Endothelial cell of umbilical vein (primary cell): Measurements from ENCODE around the gene C2CD4B. TPM values are rescaled to one million over a fixed set of nuclear protein-coding genes. Genes with fewer than 3 reads are reported as not detected.

Experiments used
- BruUV-seq: library from RNA; stranded (reverse); fragments of 400-500 nt; replicated peaks from 2 replicates; lab custom pipeline; 2021; lab: Mats Ljungman, UMichigan
- CTCF ChIA-PET: fragments of 300-600, 350-600 bp; sonication (Branson Sonifier 250); formaldehyde crosslinking; loops from one replicate; lab custom pipeline; 2021; ENCODE audit warnings: antibody characterized with exemption, inconsistent platforms; lab: Charles Lee
- POLR2A ChIA-PET: fragments of 300-600, 350-600 bp; sonication (Branson Sonifier 250); formaldehyde crosslinking; loops from one replicate; lab custom pipeline; 2021; ENCODE audit warnings: antibody characterized with exemption, inconsistent platforms; lab: Charles Lee
- DNase-seq: peaks from one replicate; pipeline ENCODE4 v3.0.0-alpha.2; 2011; ENCODE audit warnings: low read depth, low spot score
- FAIRE-seq: peaks from 2 replicates; lab custom pipeline; 2011; peaks lifted over from hg19 to GRCh38; lab: Jason Lieb, UNC
- H2AFZ ChIP-seq: 2 replicates; pipeline ENCODE4 v1.6.0; 2012; ENCODE audit warnings: low read depth, low read length, control low read depth, inconsistent platforms
- H3K27ac ChIP-seq: 2 replicates; pipeline ENCODE4 v1.5.1; 2011; ENCODE audit warnings: low read depth, mild to moderate bottlenecking, control low read depth, low read length, moderate library complexity; ENCODE audit not compliant: insufficient read depth
- H3K27me3 ChIP-seq, 2 experiments: 2 replicates each; pipeline versions ENCODE4 v1.6.0 to v1.6.1; 2011; ENCODE audit warnings: low read length in 2 of 2, mixed read lengths in 1 of 2; ENCODE audit not compliant: control insufficient read depth in 2 of 2, insufficient read depth in 2 of 2
- H3K36me3 ChIP-seq, 2 experiments: 2 replicates in 1 of 2; 3 replicates in 1 of 2; pipeline ENCODE4 v1.5.1; 2011; ENCODE audit warnings: low read length in 2 of 2, mild to moderate bottlenecking in 1 of 2, moderate library complexity in 1 of 2; ENCODE audit not compliant: control insufficient read depth in 2 of 2, insufficient read depth in 2 of 2; ENCODE audit errors: extremely low read depth in 1 of 2
- H3K4me1 ChIP-seq: 3 replicates; pipeline ENCODE4 v1.5.1; 2011; ENCODE audit warnings: mild to moderate bottlenecking, low read length; ENCODE audit not compliant: control insufficient read depth, insufficient read depth; ENCODE audit errors: extremely low read depth
- H3K4me2 ChIP-seq: 2 replicates; pipeline ENCODE4 v1.6.1; 2011; ENCODE audit warnings: low read length, control low read depth, mixed read lengths; ENCODE audit not compliant: insufficient read depth
- H3K4me3 ChIP-seq, 3 experiments: fragments of 200-600 bp in 1 of 3; sonication (generic), shearing (Covaris generic) in 1 of 3; replicated peaks in 1 of 3; 2 replicates each; pipeline ENCODE4 v1.5.1; 2011 to 2016; ENCODE audit warnings: control low read depth in 3 of 3, low read length in 3 of 3, mild to moderate bottlenecking in 2 of 3, inconsistent platforms in 1 of 3, low read depth in 1 of 3, moderate library complexity in 1 of 3; ENCODE audit not compliant: insufficient read depth in 1 of 3
- H3K79me2 ChIP-seq: 2 replicates; pipeline ENCODE4 v1.6.0; 2012; ENCODE audit warnings: low read length, inconsistent platforms; ENCODE audit not compliant: control insufficient read depth, insufficient read depth
- H3K9ac ChIP-seq: replicated peaks from 2 replicates; pipeline ENCODE3; 2011; ENCODE audit warnings: low read length, control low read depth; ENCODE audit not compliant: insufficient read depth; ENCODE audit errors: extremely low read depth
- H3K9me1 ChIP-seq: replicated peaks from 3 replicates; pipeline ENCODE4 v1.6.0; 2011; ENCODE audit warnings: mild to moderate bottlenecking, low read length; ENCODE audit not compliant: control insufficient read depth, insufficient read depth; ENCODE audit errors: extremely low read depth
- H3K9me3 ChIP-seq: replicated peaks from 2 replicates; pipeline ENCODE4 v1.5.1; 2012; ENCODE audit warnings: low read length, inconsistent platforms; ENCODE audit not compliant: control insufficient read depth, insufficient read depth
- H4K20me1 ChIP-seq: replicated peaks from 2 replicates; pipeline ENCODE3; 2011; ENCODE audit warnings: mild to moderate bottlenecking, low read length; ENCODE audit not compliant: control insufficient read depth, insufficient read depth; ENCODE audit errors: extremely low read depth
- CTCF ChIP-seq, 2 donors: IDR thresholded peaks; 1 replicate in 1 of 2; 2 replicates in 1 of 2; pipeline ENCODE4 v1.5.1; 2011; ENCODE audit warnings: low read length in 2 of 2, mild to moderate bottlenecking in 2 of 2, moderate library complexity in 2 of 2, control low read depth in 1 of 2, inconsistent platforms in 1 of 2, low read depth in 1 of 2; ENCODE audit not compliant: insufficient read depth in 1 of 2; ENCODE audit errors: extremely low read depth in 1 of 2
- EZH2 ChIP-seq: IDR thresholded peaks from 2 replicates; pipeline ENCODE4 v1.6.1; 2012; ENCODE audit warnings: borderline replicate concordance, low read depth, mild to moderate bottlenecking, moderate library complexity, low read length, inconsistent platforms; ENCODE audit not compliant: severe bottlenecking
- FOS ChIP-seq: IDR thresholded peaks from 2 replicates; pipeline ENCODE4 v1.6.1; 2011; ENCODE audit warnings: mild to moderate bottlenecking, low read length, moderate library complexity, borderline replicate concordance; ENCODE audit not compliant: insufficient read depth
- GATA2 ChIP-seq: IDR thresholded peaks from 2 replicates; pipeline ENCODE4 v1.7.0; 2011; ENCODE audit warnings: low read depth, mild to moderate bottlenecking, moderate library complexity, mixed read lengths, low read length; ENCODE audit not compliant: insufficient read length, insufficient read depth
- JUN ChIP-seq: IDR thresholded peaks from 2 replicates; pipeline ENCODE4 v1.6.1; 2011; ENCODE audit warnings: borderline replicate concordance, low read depth; ENCODE audit not compliant: insufficient read length, insufficient read depth
- MAX ChIP-seq: IDR thresholded peaks from 2 replicates; pipeline ENCODE4 v1.6.1; 2011; ENCODE audit not compliant: insufficient read depth, insufficient read length
- POLR2A ChIP-seq: IDR thresholded peaks from 2 replicates; pipeline ENCODE4 v1.6.1; 2012; ENCODE audit warnings: low read depth, mild to moderate bottlenecking, control low read depth, low read length
- POLR2AphosphoS5 ChIP-seq: IDR thresholded peaks from 2 replicates; pipeline ENCODE4 v1.6.1; 2012; ENCODE audit warnings: low read depth, mild to moderate bottlenecking, control low read depth, low read length, moderate library complexity; ENCODE audit not compliant: insufficient read depth
- dilution Hi-C: fragments of 300-500 bp; cut with MboI; formaldehyde crosslinking; loops from one replicate; pipeline ENCODE4 v1.15.0; 2019; ENCODE audit warnings: low sequenced_read_pairs; ENCODE audit not compliant: extremely low pct_ligation_motif_present
- intact Hi-C: fragments of 100-400 bp; cut with micrococcal nuclease; formaldehyde crosslinking; loops from one replicate; pipeline ENCODE4 v1.10.0; 2022
- polyA plus RNA-seq, 4 experiments: library from polyadenylated mRNA; depleted of rRNA in 3 of 4; stranded (reverse) in 3 of 4; unstranded in 1 of 4; fragments of >200 nt; gene quantifications; 2 replicates each; pipeline versions ENCODE4 v1.2.1 to v1.2.3, GENCODE V29; 2011 to 2012; ENCODE audit warnings: missing spikeins in 1 of 4
- total RNA-seq: library from RNA; stranded (reverse); gene quantifications from 2 replicates; pipeline ENCODE4 v1.2.3, GENCODE V29; 2021

Gene C2CD4B
- total and polyA plus RNA-seq, 2 donors (not counting 3 experiments of a cell fraction or from before 2014, with no cell fraction given) = 28.4 to 31.7 TPM

GRCh38 chr15:62147149-62147548 is 17.9 kb downstream of the C2CD4B start:
- no peaks in the 10 kb centered on the region for H4K20me1 ChIP-seq
- no peaks in the 10 kb centered on the region for H3K36me3 ChIP-seq
- intact Hi-C loops (no loop called here), dilution Hi-C loops (no loop called here)
- DNase-seq = no peak
- H3K4me1 ChIP-seq = peaks cover 3% of the 10 kb centered on the region
- no peaks in the 10 kb centered on the region for H3K9me1 ChIP-seq
- H3K4me2 ChIP-seq = no peak overlapping the region
- ChIA-PET POLR2A (no interaction called here), CTCF (no interaction called here)
- no peak for FAIRE-seq
- no peak overlapping the region for H2AFZ ChIP-seq
- H3K27me3 ChIP-seq = no peaks in the 10 kb centered on the region
- no peaks in the 10 kb centered on the region for H3K79me2 ChIP-seq
- H3K9ac ChIP-seq = no peak overlapping the region
- BruUV-seq = no TSS peak
- no peak for TF ChIP-seq JUN
- TF ChIP-seq CTCF (IDR thresholded peaks at IDR 0.05; ENCODE audit: extremely low read depth in 1 of 2, insufficient read depth in 1 of 2, low read depth in 1 of 2, low read length in 2 of 2) = no peak
- no peak for TF ChIP-seq POLR2A
- H3K4me3 ChIP-seq = no peak overlapping the region
- no peaks in the 10 kb centered on the region for H3K9me3 ChIP-seq
- H3K27ac ChIP-seq = no peak overlapping the region

GRCh38 chr15:62145015-62145735 is 19.9 kb downstream of the C2CD4B start:
- dilution Hi-C loops = no loop called here
- ChIA-PET POLR2A (no interaction called here), CTCF (interaction anchor here (0.9 to 1.8 kb wide), 7 partner anchors 10 to 109 kb away, joined by 3 to 6 read pairs (median 4); no protein-coding TSS in a partner anchor)
- BruUV-seq = no TSS peak
- no peak overlapping the region for H3K4me3 ChIP-seq
- no peaks in the 10 kb centered on the region for H3K27me3 ChIP-seq
- H3K4me2 ChIP-seq = no peak overlapping the region
- no peaks in the 10 kb centered on the region for H3K9me3 ChIP-seq
- FAIRE-seq (no peak), DNase-seq (no peak)
- H3K36me3 ChIP-seq = no peaks in the 10 kb centered on the region
- no peak overlapping the region for H3K27ac ChIP-seq
- intact Hi-C loops = no loop called here
- H3K9ac ChIP-seq = no peak overlapping the region
- no peak for TF ChIP-seq EZH2
- TF ChIP-seq CTCF (IDR thresholded peaks at IDR 0.05; ENCODE audit: extremely low read depth in 1 of 2, insufficient read depth in 1 of 2, low read depth in 1 of 2, low read length in 2 of 2) = no peak
- TF ChIP-seq GATA2 = no peak
- TF ChIP-seq POLR2A = no peak
- TF ChIP-seq FOS = no peak
- TF ChIP-seq MAX = no peak
- TF ChIP-seq POLR2AphosphoS5 = no peak
- H3K79me2 ChIP-seq = no peaks in the 10 kb centered on the region
- H4K20me1 ChIP-seq = no peaks in the 10 kb centered on the region
- no peak overlapping the region for H2AFZ ChIP-seq
- no peaks in the 10 kb centered on the region for H3K9me1 ChIP-seq
- peaks cover 4% of the 10 kb centered on the region for H3K4me1 ChIP-seq
